GM12878 (cell line): ENCODE data around the gene NCOA4. TPM values are rescaled to one million over a fixed set of nuclear protein-coding genes. Genes with fewer than 3 reads are reported as not detected.

Source experiments
- ATAC-seq: fragments of 200-7000 bp; cut with Tn5 transposase; 3 replicates; pipeline ENCODE4 v1.9.1; 2020; ENCODE audit warnings: mild to moderate bottlenecking, moderate library complexity
- BruUV-seq: library from RNA; stranded (reverse); fragments of 400-500 nt; replicated peaks from 2 replicates; lab custom pipeline; 2021; lab: Mats Ljungman, UMichigan
- CTCF ChIA-PET: fragments of 300-600 bp; sonication (Branson Sonifier 250); formaldehyde crosslinking; extraction: SDS; loops from one replicate; lab custom pipeline; 2021; ENCODE audit warnings: inconsistent platforms; lab: Yijun Ruan, JAX
- POLR2A ChIA-PET: fragments of 350-600 bp; formaldehyde crosslinking; extraction: SDS; loops from one replicate; lab custom pipeline; 2021; ENCODE audit warnings: inconsistent platforms; lab: Charles Lee
- RAD21 ChIA-PET: fragments of 300-600 bp; sonication (Branson Sonifier 250); formaldehyde crosslinking; loops from one replicate; lab custom pipeline; 2023; ENCODE audit warnings: antibody characterized with exemption; ENCODE audit not compliant: unreplicated experiment; lab: Charles Lee
- SMC1A ChIA-PET: fragments of 300-600 bp; sonication (Branson Sonifier 250); formaldehyde crosslinking; loops from one replicate; lab custom pipeline; 2023; ENCODE audit not compliant: unreplicated experiment, uncharacterized antibody; lab: Charles Lee
- DNase-seq: peaks from one replicate; pipeline ENCODE4 v3.0.0-alpha.2; 2011; ENCODE audit warnings: low read depth, low spot score
- FAIRE-seq: peaks from 3 replicates; lab custom pipeline; 2011; peaks lifted over from hg19 to GRCh38; lab: Jason Lieb, UNC
- H2AFZ ChIP-seq: 2 replicates; pipeline ENCODE4 v1.6.0; 2011; ENCODE audit warnings: low read depth, low read length, control low read depth; ENCODE audit not compliant: control insufficient read depth
- H3K27ac ChIP-seq: 2 replicates; pipeline ENCODE4 v1.5.1; 2011; ENCODE audit warnings: control low read depth; ENCODE audit not compliant: control insufficient read depth, insufficient read depth
- H3K27me3 ChIP-seq, 2 experiments: replicated peaks in 1 of 2; 2 replicates each; pipeline versions ENCODE4 v1.6.0 to v1.6.1; 2011; ENCODE audit warnings: low read length in 1 of 2; ENCODE audit not compliant: control insufficient read depth in 2 of 2, insufficient read depth in 2 of 2
- H3K36me3 ChIP-seq, 2 experiments: 2 replicates each; pipeline ENCODE4 v1.5.1; 2011; ENCODE audit warnings: low read length in 1 of 2; ENCODE audit not compliant: control insufficient read depth in 2 of 2, insufficient read depth in 2 of 2
- H3K4me1 ChIP-seq: 2 replicates; pipeline ENCODE4 v1.6.1; 2011; ENCODE audit warnings: mild to moderate bottlenecking, low read length, moderate library complexity, mixed read lengths; ENCODE audit not compliant: control insufficient read depth, insufficient read depth
- H3K4me2 ChIP-seq: 2 replicates; pipeline ENCODE4 v1.6.0; 2011; ENCODE audit warnings: control low read depth; ENCODE audit not compliant: control insufficient read depth, insufficient read depth
- H3K4me3 ChIP-seq: fragments of 200-600 bp; sonication (generic); 2 replicates; pipeline ENCODE4 v1.5.1; 2016
- H3K79me2 ChIP-seq: 2 replicates; pipeline ENCODE4 v1.6.0; 2011; ENCODE audit warnings: low read length; ENCODE audit not compliant: control insufficient read depth, insufficient read depth
- H3K9ac ChIP-seq: 2 replicates; pipeline ENCODE4 v1.8.0; 2011; ENCODE audit warnings: low read length, control low read depth, mixed read lengths; ENCODE audit not compliant: control insufficient read depth, insufficient read depth
- H3K9me3 ChIP-seq: replicated peaks from 3 replicates; pipeline ENCODE4 v1.5.1; 2011; ENCODE audit warnings: mild to moderate bottlenecking, low read length; ENCODE audit not compliant: control insufficient read depth, insufficient read depth
- H4K20me1 ChIP-seq: 2 replicates; pipeline ENCODE4 v1.6.0; 2011; ENCODE audit not compliant: control insufficient read depth, insufficient read depth
- ASH2L ChIP-seq: fragments of 300-600, 200-600 bp; sonication (generic); IDR thresholded peaks from 2 replicates; pipeline ENCODE4 v1.6.1; 2017; ENCODE audit warnings: low read depth, mild to moderate bottlenecking, borderline replicate concordance
- BACH1 ChIP-seq: fragments of 450-650 bp; IDR thresholded peaks from 2 replicates; pipeline ENCODE4 v1.6.1; 2017; ENCODE audit warnings: mild to moderate bottlenecking, borderline replicate concordance
- BCL11A ChIP-seq: IDR thresholded peaks from 2 replicates; pipeline ENCODE4 v1.6.1; 2011; ENCODE audit warnings: low read depth, low read length
- BMI1 ChIP-seq: fragments of 450-650 bp; IDR thresholded peaks from 2 replicates; pipeline ENCODE4 v1.6.1; 2016; ENCODE audit warnings: mild to moderate bottlenecking, moderate library complexity, borderline replicate concordance
- CBFB ChIP-seq: IDR thresholded peaks from 2 replicates; pipeline ENCODE4 v1.6.1; 2016; ENCODE audit warnings: antibody characterized with exemption, low read depth
- ESRRA ChIP-seq: IDR thresholded peaks from 2 replicates; pipeline ENCODE4 v1.6.1; 2012; ENCODE audit warnings: mild to moderate bottlenecking, low read length, improper control_type of control experiment
- GATAD2B ChIP-seq: fragments of 450-650 bp; conservative IDR thresholded peaks from 2 replicates; pipeline ENCODE4 v1.6.1; 2017; ENCODE audit warnings: low read depth, mild to moderate bottlenecking, moderate library complexity
- HDAC2 ChIP-seq: fragments of 200-600 bp; sonication (generic); IDR thresholded peaks from 2 replicates; pipeline ENCODE4 v1.6.1; 2017
- KAT2A ChIP-seq: conservative IDR thresholded peaks from 2 replicates; pipeline ENCODE4 v1.6.1; 2011; ENCODE audit warnings: low read depth, low read length; ENCODE audit not compliant: control insufficient read depth
- LARP7 ChIP-seq: fragments of 450-650 bp; IDR thresholded peaks from 2 replicates; pipeline ENCODE4 v1.6.1; 2017; ENCODE audit warnings: mild to moderate bottlenecking
- NBN ChIP-seq: fragments of 450-650 bp; IDR thresholded peaks from 2 replicates; pipeline ENCODE4 v1.6.1; 2016
- NFIC ChIP-seq: IDR thresholded peaks from 2 replicates; pipeline ENCODE4 v1.6.1; 2012; ENCODE audit warnings: low read depth, mild to moderate bottlenecking, inconsistent platforms, low read length, moderate library complexity
- NFXL1 ChIP-seq: fragments of 450-650 bp; IDR thresholded peaks from 2 replicates; pipeline ENCODE4 v1.6.1; 2017; ENCODE audit warnings: antibody characterized with exemption, mild to moderate bottlenecking, borderline replicate concordance
- NR2C2 ChIP-seq: IDR thresholded peaks from 2 replicates; pipeline ENCODE4 v1.6.1; 2011; ENCODE audit warnings: borderline replicate concordance, low read depth; ENCODE audit not compliant: control insufficient read depth, insufficient read length
- PBX3 ChIP-seq: IDR thresholded peaks from 2 replicates; pipeline ENCODE4 v1.6.1; 2011; ENCODE audit warnings: mild to moderate bottlenecking, low read depth, low read length, moderate library complexity; ENCODE audit not compliant: insufficient replicate concordance
- PKNOX1 ChIP-seq: fragments of 450-650 bp; IDR thresholded peaks from 2 replicates; pipeline ENCODE4 v1.6.1; 2016; ENCODE audit warnings: mild to moderate bottlenecking
- POLR2AphosphoS5 ChIP-seq: IDR thresholded peaks from 2 replicates; pipeline ENCODE4 v1.6.1; 2011; ENCODE audit warnings: mild to moderate bottlenecking, low read length, inconsistent platforms
- RAD21 ChIP-seq: IDR thresholded peaks from 2 replicates; pipeline ENCODE4 v1.6.1; 2011; ENCODE audit warnings: mild to moderate bottlenecking, low read depth, low read length, moderate library complexity; ENCODE audit not compliant: insufficient read depth
- STAT1 ChIP-seq: fragments of 450-650 bp; conservative IDR thresholded peaks from 2 replicates; pipeline ENCODE4 v1.6.1; 2014; ENCODE audit warnings: antibody characterized with exemption, mild to moderate bottlenecking
- WRNIP1 ChIP-seq: IDR thresholded peaks from 2 replicates; pipeline ENCODE4 v1.6.1; 2011; ENCODE audit warnings: low read depth, low read length, improper control_type of control experiment, borderline replicate concordance
- ZNF274 ChIP-seq: IDR thresholded peaks from one replicate; pipeline ENCODE4 v1.8.0; 2011; ENCODE audit not compliant: insufficient read length, insufficient read depth
- ZNF622 ChIP-seq: fragments of 450-650 bp; IDR thresholded peaks from 2 replicates; pipeline ENCODE4 v1.6.1; 2017; ENCODE audit warnings: mild to moderate bottlenecking, inconsistent platforms
- in situ Hi-C: fragments of 300-500 bp; cut with MboI; formaldehyde crosslinking; loops from 9 replicates; pipeline ENCODE4 v1.14.3; 2018; ENCODE audit warnings: mixed read lengths
- intact Hi-C: fragments of 100-400 bp; cut with micrococcal nuclease; formaldehyde crosslinking; loops from one replicate; pipeline ENCODE4 v1.14.2; 2022; ENCODE audit not compliant: unreplicated experiment
- polyA plus RNA-seq, 11 experiments: library from polyadenylated mRNA; depleted of rRNA in 4 of 11; unstranded in 6 of 11; stranded (reverse) in 5 of 11; fragments of >200 nt; fragmentation: Nextera tagmentation in 4 of 11; fragmentation: Illumina TruSeq in 1 of 11; extraction: Ambion mirVana in 4 of 11; extraction: Trizol in 1 of 11; gene quantifications; 1 replicate in 1 of 11; 2 replicates in 10 of 11; pipeline versions ENCODE4 v1.2.1 to v1.2.3, GENCODE V29; 2011 to 2016; ENCODE audit warnings: inconsistent platforms in 2 of 11, missing spikeins in 2 of 11, low read depth in 1 of 11
- total RNA-seq, 4 experiments: library from RNA; depleted of rRNA in 3 of 4; stranded (reverse); fragments of >200 nt in 3 of 4; fragmentation: Illumina TruSeq in 1 of 4; extraction: Trizol in 1 of 4; gene quantifications; 2 replicates each; pipeline versions ENCODE4 v1.2.1 to v1.2.3, GENCODE V29; 2013 to 2021

NCOA4 gene
- total and polyA plus RNA-seq, 10 of the 15 experiments (the other 5 are each of a cell fraction or from before 2014, with no cell fraction given), result 57.5 to 119 (median 100) TPM

- TF ChIP-seq GATAD2B (no peak), BACH1 (no peak), PKNOX1 (no peak), NFXL1 (no peak), STAT1 (no peak), ASH2L (no peak), ESRRA (no peak), RAD21 (no peak), WRNIP1 (no peak), HDAC2 (no peak)
These were observed 5.0 kb downstream of the NCOA4 start (continued) for GRCh38 chr10:46025406-46025805.

GRCh38 chr10:46024948-46025347 lies 5.5 kb downstream of the NCOA4 start:
- in situ Hi-C loops, result loop anchor here (5.0 to 10.0 kb wide), 3 partner anchors 563 to 1020 kb away; partner anchors contain the start of gene ZNF22

More at GRCh38 chr10:46024948-46025347, 5.5 kb downstream of the NCOA4 start:
- CTCF ChIA-PET, result interaction anchor here (1.6 to 1.9 kb wide), 2 partner anchors 560 to 775 kb away, joined by 5 to 7 read pairs; no protein-coding TSS in a partner anchor
- DNase-seq, result no peak
- no peak for TF ChIP-seq BCL11A
- TF ChIP-seq NFIC, result no peak
- no peak for TF ChIP-seq PBX3
- TF ChIP-seq CBFB, result no peak
- TF ChIP-seq ZNF274, result no peak
- TF ChIP-seq LARP7, result no peak
- no peak for TF ChIP-seq ZNF622
- TF ChIP-seq POLR2AphosphoS5, result no peak
- TF ChIP-seq NR2C2, result no peak
- no peak for TF ChIP-seq KAT2A
- no peak for TF ChIP-seq NBN
- no peak for TF ChIP-seq BMI1
- TF ChIP-seq, all 136 proteins: peak for 0
- Histone ChIP-seq H3K4me3 (no peak overlapping the region), H3K4me2 (peak overlapping the region; percentile 35; the same call in 1 of the 2 replicates), H3K9ac (no peak overlapping the region), H3K79me2 (peaks cover 93% of the 10 kb centered on the region), H3K36me3 (0 out of 4 replicates have a peak, but pooled peaks cover 0 to 3% of the 10 kb centered on the region in 2 experiments), H3K27me3 (no peaks in the 10 kb centered on the region), H4K20me1 (no peaks in the 10 kb centered on the region; the same call in 1 of the 2 replicates), H3K27ac (no peak overlapping the region), H3K4me1 (peaks cover 9% of the 10 kb centered on the region), H3K9me3 (no peaks in the 10 kb centered on the region), H2AFZ (no peak overlapping the region)
- SMC1A ChIA-PET, result interaction anchor here (1.6 to 2.7 kb wide), 3 partner anchors 9 to 790 kb away, joined by 4 to 6 read pairs (median 5); no protein-coding TSS in a partner anchor
- no TSS peak for BruUV-seq
- POLR2A ChIA-PET, result no interaction called here
- FAIRE-seq (no peak), ATAC-seq (no peak)
- intact Hi-C loops, result loop anchor here (5.0 to 10.0 kb wide), 2 partner anchors 560 to 773 kb away; no protein-coding TSS in a partner anchor
- RAD21 ChIA-PET, result no interaction called here
